NCI-H1417 (cell line): ENCODE measurements around the gene GOLGA8A.
"Not testable (repeated sequence)": the region's sequence is repeated elsewhere in the genome, so short reads cannot be mapped to it uniquely, and the experiment has no call there.

ENCODE experiments used
- DNase-seq, 3 experiments: peaks; one replicate each; lab custom pipeline; 2025; lab: John Stamatoyannopoulos, UW

GOLGA8A gene, protein sequence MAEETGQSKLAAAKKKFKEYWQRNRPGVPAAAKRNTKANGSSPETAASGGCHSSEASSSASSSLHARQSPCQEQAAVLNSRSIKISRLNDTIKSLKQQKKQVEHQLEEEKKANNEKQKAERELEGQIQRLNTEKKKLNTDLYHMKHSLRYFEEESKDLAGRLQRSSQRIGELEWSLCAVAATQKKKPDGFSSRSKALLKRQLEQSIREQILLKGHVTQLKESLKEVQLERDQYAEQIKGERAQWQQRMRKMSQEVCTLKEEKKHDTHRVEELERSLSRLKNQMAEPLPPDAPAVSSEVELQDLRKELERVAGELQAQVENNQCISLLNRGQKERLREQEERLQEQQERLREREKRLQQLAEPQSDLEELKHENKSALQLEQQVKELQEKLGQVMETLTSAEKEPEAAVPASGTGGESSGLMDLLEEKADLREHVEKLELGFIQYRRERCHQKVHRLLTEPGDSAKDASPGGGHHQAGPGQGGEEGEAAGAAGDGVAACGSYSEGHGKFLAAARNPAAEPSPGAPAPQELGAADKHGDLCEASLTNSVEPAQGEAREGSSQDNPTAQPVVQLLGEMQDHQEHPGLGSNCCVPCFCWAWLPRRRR

DNA sequence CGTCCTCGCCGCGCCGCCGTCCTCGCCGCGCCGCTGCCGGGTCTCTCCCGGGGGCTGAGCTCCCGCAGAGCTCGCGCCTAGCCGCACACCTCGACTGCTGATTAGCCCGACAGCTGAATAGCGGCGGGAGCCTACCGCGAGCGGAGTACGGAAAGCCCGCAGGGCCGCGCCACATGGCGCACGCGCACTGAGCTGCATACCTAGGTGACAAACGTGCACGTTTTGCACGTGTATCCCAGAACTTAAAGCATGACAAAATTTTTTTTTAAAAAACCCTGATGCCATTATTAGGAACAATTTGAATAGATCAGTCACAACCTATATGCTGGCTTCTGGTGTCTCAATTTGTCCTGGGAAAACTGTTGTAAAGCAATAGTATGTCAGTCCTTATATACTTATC is at the start of gene GOLGA8A:
Gene GOLGA8A, minus strand, starts transcription at position 122 of the 400 bp plus-strand sequence. CDS start 48,117 bp downstream, outside the sequence.
- DNase-seq, result peak; percentile 71 to 95 (median 92)

DNA sequence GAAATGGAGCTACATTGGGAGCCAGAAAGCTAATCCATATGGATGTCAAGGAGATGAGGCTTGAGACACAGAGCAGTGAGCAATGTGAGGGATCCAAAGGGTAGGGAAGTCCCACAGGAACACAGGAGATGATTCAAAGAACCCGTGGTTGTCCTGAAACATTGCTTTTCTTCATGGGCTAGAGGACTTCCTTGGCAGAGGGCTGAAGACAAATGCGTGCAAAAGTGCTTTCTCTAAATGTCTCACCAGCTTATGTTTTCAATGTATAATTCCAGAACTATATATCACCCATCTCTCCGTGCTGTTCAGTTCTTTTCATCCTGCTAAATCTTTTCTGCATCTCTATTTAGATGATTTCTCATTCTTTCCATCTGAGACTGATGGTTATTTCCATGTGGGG is 46.0 kb upstream of the GOLGA8A start:
- DNase-seq, result no peak

DNA sequence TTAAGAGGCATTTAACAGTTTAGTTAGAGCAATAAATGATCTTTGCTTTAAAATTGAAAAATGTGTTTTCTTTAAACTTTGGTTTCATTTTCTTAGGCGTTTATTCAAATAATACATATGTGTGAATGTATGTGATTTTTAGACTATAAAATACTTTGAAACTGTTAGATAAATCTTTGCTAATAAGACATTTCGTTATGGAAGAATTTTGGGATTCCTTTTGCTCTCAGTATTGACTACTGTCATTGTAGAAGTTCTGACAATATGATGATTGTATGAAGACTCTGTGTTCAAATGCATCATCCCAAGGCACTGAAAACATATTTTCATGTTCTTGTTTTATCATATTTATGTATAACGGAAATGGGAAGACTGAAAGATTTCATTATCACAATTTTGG is 43.8 kb upstream of the GOLGA8A start:
- DNase-seq, result no peak

GRCh38 chr15:34473840-34474239 is 36.2 kb upstream of the GOLGA8A start:
- DNase-seq, result no peak

DNA sequence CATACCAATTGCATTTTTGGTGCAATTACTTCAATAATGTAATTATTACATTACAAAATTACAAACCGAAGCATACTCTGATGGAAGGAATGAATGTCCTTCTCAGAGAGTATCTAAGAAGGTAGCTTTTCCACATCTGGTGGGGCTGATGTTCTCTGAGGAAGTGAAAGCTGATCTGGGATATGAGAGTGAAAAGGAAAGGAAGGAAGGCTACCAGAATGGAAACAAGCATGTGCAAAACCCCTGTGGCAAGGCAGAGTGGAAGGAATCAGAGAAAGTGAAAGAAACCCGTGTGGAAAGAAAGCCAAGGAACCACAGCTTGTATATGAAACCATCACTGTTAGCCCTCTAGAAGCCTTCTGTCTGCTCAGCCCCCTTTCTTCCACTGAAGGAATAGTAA is 35.3 kb upstream of the GOLGA8A start:
- no peak for DNase-seq

DNA sequence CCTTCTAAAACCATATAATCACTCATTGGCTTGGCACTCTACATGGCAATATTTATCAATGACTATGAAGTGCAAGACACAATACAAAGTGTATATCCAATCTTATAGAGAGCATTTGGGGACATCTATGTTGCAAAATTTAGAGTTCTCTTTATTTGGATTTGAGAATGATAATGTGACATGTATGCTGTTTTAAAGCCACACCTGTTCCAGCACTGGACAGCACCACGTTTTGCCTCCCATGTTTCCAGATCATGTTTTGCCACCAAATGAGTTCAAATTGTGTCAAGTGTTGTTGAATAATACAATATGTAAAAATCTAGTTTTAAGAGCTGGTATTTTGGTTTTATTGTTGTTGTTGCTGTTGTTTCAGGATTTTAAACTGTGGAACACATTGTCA is 33.3 kb upstream of the GOLGA8A start:
- no peak for DNase-seq

DNA sequence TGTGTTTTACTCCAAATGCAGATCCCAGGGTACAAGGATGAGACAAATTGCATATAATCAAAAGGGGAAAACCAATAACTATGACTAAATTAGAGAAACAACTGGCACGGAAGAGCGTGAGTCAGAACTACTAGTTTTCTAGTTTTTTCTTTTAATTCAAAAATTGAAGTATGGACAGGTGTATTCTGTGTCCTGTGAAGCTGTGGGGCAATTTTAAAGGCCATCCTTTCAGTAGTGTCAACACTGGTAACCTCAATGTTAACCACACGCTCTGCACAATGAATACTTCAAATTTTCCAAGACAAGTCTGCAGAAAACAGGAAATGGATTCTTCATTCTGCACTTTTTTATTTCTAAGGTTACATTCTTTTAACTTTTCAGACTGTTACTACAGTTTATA is 32.5 kb upstream of the GOLGA8A start:
- no peak for DNase-seq

DNA sequence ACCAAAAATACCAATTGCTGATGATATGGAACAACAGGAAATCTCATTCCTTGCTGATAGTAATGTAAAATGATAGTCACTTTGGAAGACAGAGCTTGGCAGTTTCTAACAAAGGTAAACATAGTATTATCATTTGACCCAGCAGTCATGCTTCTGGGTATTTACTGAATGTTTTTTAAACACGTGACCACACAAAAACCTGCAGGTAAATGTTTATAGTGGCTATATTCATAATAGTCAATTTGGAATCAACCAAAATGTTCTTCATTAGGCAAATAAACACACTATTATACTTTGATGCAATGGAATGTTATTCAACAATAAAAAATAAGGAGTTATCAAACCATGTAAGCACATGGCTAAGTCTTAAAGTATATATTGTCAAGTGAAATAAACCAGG is 24.1 kb upstream of the GOLGA8A start:
- no peak for DNase-seq

- no peak for DNase-seq
These were observed 22.8 kb upstream of the GOLGA8A start for GRCh38 chr15:34460451-34460850.

- peak in 2 of 3 experiments; percentile 15 to 72 for DNase-seq
These were observed 19.1 kb upstream of the GOLGA8A start for GRCh38 chr15:34456658-34457057.

- no peak for DNase-seq
These were observed 5.3 kb upstream of the GOLGA8A start for GRCh38 chr15:34442891-34443290.

GRCh38 chr15:34439878-34440277 is 2.3 kb upstream of the GOLGA8A start:
- DNase-seq, result no peak

DNA sequence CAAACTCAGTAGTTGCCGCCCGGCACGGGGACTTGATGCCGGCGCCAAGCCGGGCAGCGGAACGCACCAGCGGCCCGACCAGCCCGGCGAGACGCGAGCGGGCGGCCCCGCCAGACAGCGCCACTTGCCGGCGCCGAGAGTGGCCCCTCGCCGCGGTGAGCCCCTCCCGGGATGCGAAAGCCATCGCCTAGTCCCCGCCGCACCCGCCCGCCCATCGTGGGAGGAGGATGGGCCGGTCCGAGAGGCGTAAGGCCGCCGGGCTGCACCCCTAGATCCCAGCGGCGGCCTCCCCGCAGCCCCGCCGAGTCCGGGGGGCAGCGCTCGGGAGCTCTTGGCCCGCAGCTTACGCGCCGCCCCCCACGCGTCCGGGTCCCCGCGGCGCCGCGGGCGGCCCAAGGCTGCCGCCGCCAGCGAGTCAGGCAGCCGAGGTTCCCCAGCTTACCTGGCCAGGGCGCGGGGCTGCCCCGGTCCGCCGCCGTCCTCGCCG is 609 bp downstream of the GOLGA8A start:
- peak; percentile 21 to 79 (median 70) for DNase-seq

DNA sequence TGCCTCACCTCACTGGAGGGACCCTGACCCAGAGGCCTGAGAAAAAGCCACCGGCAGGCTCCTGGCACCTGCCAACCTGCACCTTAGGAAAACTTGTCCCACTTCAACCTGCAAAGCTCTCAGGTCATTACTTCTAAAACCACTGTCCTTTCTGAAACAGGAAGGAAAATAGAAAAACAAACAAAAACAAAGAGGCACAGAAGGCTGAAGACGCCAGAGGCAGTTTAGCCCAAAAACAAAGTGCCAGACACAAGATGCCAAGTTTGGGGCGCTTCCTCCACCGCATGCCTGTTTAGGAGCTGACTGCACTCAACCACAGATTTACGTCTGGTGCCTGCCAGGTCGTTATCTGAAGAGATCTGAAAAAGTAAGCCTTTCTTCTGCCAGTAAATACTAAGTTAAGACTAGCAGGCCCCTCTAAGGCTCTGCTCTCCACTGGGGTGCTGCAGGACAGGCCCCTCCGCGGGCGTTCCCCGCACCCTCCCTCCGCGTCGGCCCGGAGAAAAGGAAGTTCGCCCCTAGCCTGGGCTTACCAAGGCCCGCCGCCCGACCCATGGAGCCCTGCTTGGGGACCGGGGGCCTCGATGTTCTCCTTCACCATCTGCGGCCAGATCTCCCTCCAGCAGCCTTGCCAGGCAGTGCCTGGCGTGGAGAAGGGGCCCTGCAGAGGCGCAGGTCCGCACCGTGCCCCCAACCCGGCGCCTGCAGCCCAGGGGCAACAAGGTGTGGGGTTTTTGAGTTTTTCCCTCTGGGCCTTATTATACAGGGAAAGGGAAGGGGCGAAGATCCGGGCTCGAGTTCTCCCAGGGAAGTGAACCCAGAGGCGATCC is 1.3 kb downstream of the GOLGA8A start:
- peak in 2 of 3 experiments; percentile 39 to 69 for DNase-seq

GRCh38 chr15:34435658-34436057 is 1.9 kb downstream of the GOLGA8A start:
- no peak for DNase-seq

DNA sequence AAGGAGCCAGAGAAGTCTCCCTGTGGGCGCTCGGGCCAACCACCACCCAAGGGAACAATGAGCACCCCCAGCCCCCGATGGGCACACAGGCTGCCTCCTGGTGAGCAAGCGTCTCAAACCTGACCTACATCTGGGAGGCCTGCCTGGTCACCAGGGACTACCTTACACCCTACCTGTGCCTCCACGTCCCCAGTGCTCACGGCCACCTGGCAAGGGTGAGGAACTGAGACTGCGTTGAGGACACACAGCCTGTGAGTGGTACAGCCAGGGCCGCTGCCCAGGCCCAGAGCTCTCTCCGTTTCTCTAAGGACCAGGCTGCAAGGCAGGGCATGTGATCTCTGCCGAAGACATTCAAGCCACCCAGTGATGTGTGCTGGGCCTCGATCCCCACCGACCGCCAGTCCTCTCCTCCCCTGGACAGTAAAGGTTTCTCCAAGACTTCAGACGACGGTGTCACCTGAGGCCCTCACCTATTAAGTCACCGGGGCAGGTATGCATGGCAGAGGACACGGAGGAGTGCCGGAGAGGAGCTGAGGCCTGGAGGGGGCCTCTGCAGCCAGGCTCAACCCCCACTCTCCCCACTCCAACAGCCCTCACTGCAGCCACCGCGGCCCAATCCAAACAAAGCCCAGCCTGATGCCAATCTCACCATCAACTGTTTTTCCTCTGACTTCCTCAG is 2.8 kb downstream of the GOLGA8A start:
- no peak for DNase-seq

DNA sequence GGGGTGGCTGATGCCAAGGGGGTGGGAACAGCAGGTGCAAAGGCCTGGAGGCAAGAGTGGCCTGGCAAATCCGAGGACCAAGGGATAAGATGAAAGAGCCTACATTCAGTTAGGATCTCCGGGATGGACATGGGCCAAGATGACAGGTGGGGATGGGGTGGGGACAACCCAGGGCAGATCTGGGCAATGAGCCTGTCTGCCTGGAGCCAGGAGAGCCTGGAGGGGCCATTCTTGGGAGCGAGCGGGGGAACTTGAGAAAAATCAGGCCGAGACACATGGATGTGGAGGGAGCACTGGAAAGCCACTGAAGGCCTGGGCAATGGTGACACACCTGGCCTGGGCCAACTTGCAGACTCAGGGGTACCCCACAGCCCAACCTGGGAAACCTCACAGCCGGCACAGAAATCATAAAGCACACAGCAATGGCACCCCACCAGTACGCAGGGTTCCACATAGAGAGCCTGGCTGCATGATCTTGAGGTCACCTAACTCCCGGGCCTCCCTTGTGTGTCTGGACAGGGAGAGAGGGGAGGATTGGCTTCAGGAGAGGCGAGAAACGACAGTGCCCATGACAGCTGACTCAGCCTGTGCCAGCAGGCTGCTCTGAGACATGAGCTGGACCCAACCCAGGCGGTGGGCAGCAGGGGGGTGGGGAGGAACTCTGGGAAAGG is 3.5 kb downstream of the GOLGA8A start:
- DNase-seq, result not testable (repeated sequence)

- DNase-seq, result not testable (repeated sequence)
These were observed 7.0 kb downstream of the GOLGA8A start for GRCh38 chr15:34430642-34431041.

DNA sequence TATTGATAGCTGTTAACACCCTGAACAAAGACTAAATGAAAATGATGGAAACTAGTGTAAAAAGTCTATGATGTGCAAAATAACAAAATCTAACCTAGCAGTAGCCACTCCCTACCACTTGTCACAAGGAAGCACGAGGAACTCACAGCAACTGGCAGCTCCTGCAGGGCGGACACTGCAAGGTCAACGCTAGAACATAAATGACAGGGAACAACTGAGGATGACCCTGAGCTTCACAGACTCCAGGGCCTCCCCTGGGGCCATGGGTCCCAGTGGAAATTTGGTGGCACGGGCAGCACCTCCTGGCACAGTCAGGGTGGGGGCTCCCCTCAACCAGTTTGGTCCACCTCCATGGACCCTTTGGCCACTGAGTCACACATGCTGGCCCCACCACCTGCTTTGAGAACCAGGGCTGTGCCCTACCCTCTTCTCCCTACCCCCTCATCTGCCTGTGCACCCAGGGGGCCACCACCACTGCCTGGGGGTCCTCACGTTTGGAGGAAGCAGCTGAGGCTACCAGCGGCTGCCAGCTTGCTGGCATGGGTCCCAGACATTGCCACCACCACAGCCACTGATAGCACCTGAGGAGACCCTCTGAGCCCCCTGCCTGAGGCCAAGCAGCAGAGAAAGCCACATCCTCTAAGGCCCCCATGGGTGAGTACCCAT is 14.1 kb downstream of the GOLGA8A start:
- DNase-seq, result not testable (repeated sequence)

- not testable (repeated sequence) for DNase-seq
These were observed 16.7 kb downstream of the GOLGA8A start for GRCh38 chr15:34420953-34421352.

GRCh38 chr15:34418435-34418834 is 19.2 kb downstream of the GOLGA8A start:
- not testable (repeated sequence) for DNase-seq
